Cardiac septum (tissue), 1 donor: ENCODE data around the gene SLC35A2. TPM values are rescaled to one million over a fixed set of nuclear protein-coding genes. Genes with fewer than 3 reads are reported as not detected.
"Not testable (repeated sequence)": the region's sequence is repeated elsewhere in the genome, so short reads cannot be mapped to it uniquely, and the experiment has no call there.

Source experiments
- DNase-seq: peaks from one replicate; pipeline ENCODE4 v3.0.0-alpha.2; 2020; ENCODE audit warnings: low spot score
- intact Hi-C: fragments of 100-400 bp; cut with DNase I; formaldehyde crosslinking; loops from one replicate; pipeline ENCODE4 v1.14.0; 2022
- total RNA-seq: library from RNA; stranded (reverse); fragmentation: NEBNext Ultra II Directional; extraction: Animal tissue kit (Norgen Biotek cat#: 25700); gene quantifications from one replicate; pipeline ENCODE4 v1.2.1, GENCODE V29; 2021
- donor health status: DM: no; HTN: no; CAD: no.

SLC35A2 gene
- total RNA-seq, 1 donor from 2014 or later: 13.0 TPM

DNA sequence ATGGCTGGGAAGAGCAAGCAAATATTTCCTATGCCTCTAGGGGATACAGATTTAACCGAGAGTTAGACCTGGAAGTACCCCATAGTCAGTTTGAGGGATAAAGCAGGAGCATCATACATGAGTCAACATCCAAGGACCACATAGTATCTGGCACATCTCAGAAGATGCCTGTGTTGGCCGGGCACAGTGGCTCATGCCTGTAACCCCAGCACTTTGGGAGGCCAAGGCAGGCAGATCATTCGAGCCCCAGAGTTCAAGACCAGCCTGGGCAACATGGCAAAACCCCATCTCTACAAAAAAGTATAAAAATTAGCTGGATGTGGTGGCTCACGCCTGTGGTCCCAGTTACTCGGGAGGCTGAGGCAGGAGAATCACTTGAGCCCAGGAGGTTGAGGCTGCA, 24.9 kb downstream of the SLC35A2 start:
- DNase-seq, intact Hi-C loops: not testable (repeated sequence)

DNA sequence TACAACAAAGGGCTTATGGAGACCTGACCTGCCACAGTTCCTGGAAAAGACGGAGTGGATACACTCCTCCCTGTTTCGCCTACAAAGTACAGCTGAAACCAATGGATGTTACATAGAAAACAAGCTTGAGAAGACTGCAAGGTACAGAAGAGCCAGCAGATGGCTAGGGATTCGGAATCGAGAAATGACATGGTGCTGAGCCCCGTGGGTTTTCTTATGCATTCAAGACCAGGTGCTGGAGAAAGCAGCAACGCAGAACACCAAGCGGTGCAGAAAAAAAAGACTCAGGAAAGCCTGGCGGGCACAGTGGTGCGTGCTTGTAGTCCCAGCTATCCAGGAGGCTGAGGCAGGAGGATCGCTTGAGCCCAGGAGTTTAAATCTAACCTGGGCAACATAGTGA, 27.7 kb downstream of the SLC35A2 start:
- intact Hi-C loops: no loop called here

GRCh38 chrX:48876944-48877343, 34.5 kb downstream of the SLC35A2 start:
- intact Hi-C loops, DNase-seq: not testable (repeated sequence)

More for the DNA sequence above, 27.7 kb downstream of the SLC35A2 start:
- DNase-seq: no peak

DNA sequence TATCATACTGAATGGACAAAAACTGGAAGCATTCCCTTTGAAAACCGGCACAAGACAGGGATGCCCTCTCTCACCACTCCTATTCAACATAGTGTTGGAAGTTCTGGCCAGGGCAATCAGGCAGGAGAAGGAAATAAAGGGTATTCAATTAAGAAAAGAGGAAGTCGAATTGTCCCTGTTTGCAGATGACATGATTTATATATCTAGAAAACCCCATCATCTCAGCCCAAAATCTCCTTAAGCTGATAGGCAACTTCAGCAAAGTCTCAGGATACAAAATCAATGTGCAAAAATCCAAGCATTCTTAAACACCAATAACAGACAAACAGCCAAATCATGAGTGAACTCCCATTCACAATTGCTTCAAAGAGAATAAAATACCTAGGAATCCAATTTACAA, 39.4 kb downstream of the SLC35A2 start:
- intact Hi-C loops, DNase-seq: not testable (repeated sequence)

- DNase-seq: no peak
- intact Hi-C loops: no loop called here
Observed at GRCh38 chrX:48864210-48864609, 47.2 kb downstream of the SLC35A2 start.

- intact Hi-C loops: no loop called here
- no peak for DNase-seq
Observed at GRCh38 chrX:48854898-48855297, 56.5 kb downstream of the SLC35A2 start.

GRCh38 chrX:48854121-48854804, 57.2 kb downstream of the SLC35A2 start:
- DNase-seq, intact Hi-C loops: not testable (repeated sequence)

DNA sequence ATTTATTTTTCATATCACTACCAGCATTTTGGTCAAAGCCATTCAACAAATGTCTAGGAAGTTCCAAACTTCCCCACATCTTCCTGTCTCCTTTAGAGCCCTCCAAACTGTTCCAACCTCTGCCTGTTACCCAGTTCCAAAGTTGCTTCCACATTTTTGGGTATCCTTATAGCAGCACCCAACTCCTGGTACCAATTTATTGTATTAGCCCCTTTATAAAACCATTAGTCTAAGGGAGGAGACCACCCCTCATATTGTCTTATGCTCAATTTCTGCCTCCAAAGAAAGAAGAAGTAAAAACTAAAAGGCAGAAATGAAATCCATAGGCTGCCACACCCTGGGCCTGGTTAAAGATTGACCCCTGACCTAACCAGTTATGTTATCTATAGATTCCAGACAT, 58.0 kb downstream of the SLC35A2 start:
- intact Hi-C loops, DNase-seq: not testable (repeated sequence)

Other genes with a start within 250 kb of the SLC35A2 start
- 2.8 TPM for gene WAS, start 227.8 kb downstream of the SLC35A2 start, total RNA-seq
- 2.5 TPM for gene SUV39H1, start 214.9 kb downstream of the SLC35A2 start, total RNA-seq
- not detected for gene GLOD5, start 149.9 kb downstream of the SLC35A2 start, total RNA-seq
- gene GATA1, start 125.1 kb downstream of the SLC35A2 start, total RNA-seq: not detected
- 33.7 TPM for gene HDAC6, start 109.6 kb downstream of the SLC35A2 start, total RNA-seq
- gene ERAS, start 85.1 kb downstream of the SLC35A2 start, total RNA-seq: not detected
- gene PCSK1N, start 76.0 kb downstream of the SLC35A2 start, total RNA-seq: 4.1 TPM
- 49.8 TPM for gene TIMM17B, start 13.9 kb downstream of the SLC35A2 start, total RNA-seq
- gene PQBP1, start 13.7 kb downstream of the SLC35A2 start, total RNA-seq: 42.2 TPM
- gene PIM2, start 7.4 kb upstream of the SLC35A2 start, total RNA-seq: 2.7 TPM
- gene OTUD5, start 46.0 kb upstream of the SLC35A2 start, total RNA-seq: 29.1 TPM
- gene KCND1, start 60.2 kb upstream of the SLC35A2 start, total RNA-seq: 0.27 TPM
- 24.9 TPM for gene GRIPAP1, start 90.6 kb upstream of the SLC35A2 start, total RNA-seq
- gene TFE3, start 131.7 kb upstream of the SLC35A2 start, total RNA-seq: 21.9 TPM
- gene CCDC120, start 147.4 kb upstream of the SLC35A2 start, total RNA-seq: 1.7 TPM
- 14.8 TPM for gene PRAF2, start 162.4 kb upstream of the SLC35A2 start, total RNA-seq
- gene WDR45, start 168.2 kb upstream of the SLC35A2 start, total RNA-seq: 68.1 TPM
- 18.7 TPM for gene GPKOW, start 212.1 kb upstream of the SLC35A2 start, total RNA-seq